Thoracic aorta (tissue), 2 donors: ENCODE measurements around the gene C20orf202. TPM values are rescaled to one million over a fixed set of nuclear protein-coding genes. Genes with fewer than 3 reads are reported as not detected.

Experiments used
- ATAC-seq: fragments of 150-250 bp; one replicate; pipeline ENCODE4 v1.8.0; 2017; ENCODE audit warnings: low read depth; ENCODE audit not compliant: insufficient number of reproducible peaks, low FRiP score
- DNase-seq: peaks from one replicate; pipeline ENCODE4 v3.0.0-alpha.2; 2020; ENCODE audit warnings: low spot score
- H3K27ac ChIP-seq, 2 donors: fragments of 200-600 bp; sonication (generic); 1 replicate in 1 of 2; 2 replicates in 1 of 2; pipeline ENCODE4 v1.5.1; 2016; ENCODE audit warnings: mild to moderate bottlenecking in 2 of 2, moderate library complexity in 2 of 2
- H3K27me3 ChIP-seq: fragments of 200-600 bp; sonication (generic); replicated peaks from 2 replicates; pipeline ENCODE4 v1.6.0; 2016; ENCODE audit warnings: mild to moderate bottlenecking; ENCODE audit not compliant: insufficient read depth
- H3K36me3 ChIP-seq: fragments of 200-600 bp; sonication (generic); one replicate; pipeline ENCODE4 v1.5.1; 2016
- H3K4me1 ChIP-seq, 2 donors: fragments of 200-600 bp; sonication (generic); 1 replicate in 1 of 2; 2 replicates in 1 of 2; pipeline versions ENCODE4 v1.5.1 to v1.6.0; 2016; ENCODE audit warnings: low read depth in 2 of 2, mild to moderate bottlenecking in 1 of 2; ENCODE audit not compliant: control insufficient read depth in 1 of 2
- H3K4me3 ChIP-seq: fragments of 200-600 bp; sonication (generic); 2 replicates; pipeline ENCODE4 v1.5.1; 2016; ENCODE audit warnings: mild to moderate bottlenecking
- H3K9me3 ChIP-seq: fragments of 200-600 bp; sonication (generic); 2 replicates; pipeline ENCODE4 v1.5.1; 2016
- total RNA-seq, 2 donors: library from RNA; depleted of rRNA; stranded (reverse); fragments of >200 nt; gene quantifications; one replicate each; pipeline versions ENCODE4 v1.1.0 to v1.2.3, GENCODE V29; 2016
- TF ChIP-seq, protein P1 (sequence below): fragments of 200-600 bp; sonication (generic); IDR thresholded peaks from one replicate; pipeline ENCODE4 v1.5.1; 2019; ENCODE audit warnings: antibody characterized with exemption

The C20orf202 gene
- total RNA-seq, 2 donors from 2014 or later, result 1.7 TPM; not detected in 1

DNA sequence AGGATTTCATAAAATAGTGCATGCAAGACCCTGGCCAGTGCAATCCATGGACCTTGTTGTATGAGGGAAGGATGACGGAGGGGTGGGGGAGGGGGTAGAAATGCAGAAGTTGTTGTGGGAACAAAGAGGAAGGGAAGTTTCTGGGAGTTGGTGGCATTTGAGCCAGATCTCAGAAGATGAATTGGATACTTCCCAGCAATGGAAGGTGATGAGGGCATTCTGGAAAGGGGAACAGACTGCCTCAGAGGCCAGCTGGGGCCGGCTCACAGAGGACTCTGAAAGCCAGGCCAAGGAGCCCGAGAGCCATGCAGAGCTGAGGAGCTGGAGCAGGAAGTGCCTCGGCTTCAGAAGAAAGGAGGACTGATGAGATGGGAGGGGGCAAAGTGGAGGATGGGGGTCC, 21.1 kb upstream of the C20orf202 start:
- Histone ChIP-seq H3K27me3 (no peaks in the 10 kb centered on the region), H3K4me1 (no peaks in the 10 kb centered on the region), H3K36me3 (no peaks in the 10 kb centered on the region), H3K4me3 (no peak overlapping the region), H3K9me3 (no peaks in the 10 kb centered on the region), H3K27ac (no peak overlapping the region)
- TF ChIP-seq, protein P1, sequence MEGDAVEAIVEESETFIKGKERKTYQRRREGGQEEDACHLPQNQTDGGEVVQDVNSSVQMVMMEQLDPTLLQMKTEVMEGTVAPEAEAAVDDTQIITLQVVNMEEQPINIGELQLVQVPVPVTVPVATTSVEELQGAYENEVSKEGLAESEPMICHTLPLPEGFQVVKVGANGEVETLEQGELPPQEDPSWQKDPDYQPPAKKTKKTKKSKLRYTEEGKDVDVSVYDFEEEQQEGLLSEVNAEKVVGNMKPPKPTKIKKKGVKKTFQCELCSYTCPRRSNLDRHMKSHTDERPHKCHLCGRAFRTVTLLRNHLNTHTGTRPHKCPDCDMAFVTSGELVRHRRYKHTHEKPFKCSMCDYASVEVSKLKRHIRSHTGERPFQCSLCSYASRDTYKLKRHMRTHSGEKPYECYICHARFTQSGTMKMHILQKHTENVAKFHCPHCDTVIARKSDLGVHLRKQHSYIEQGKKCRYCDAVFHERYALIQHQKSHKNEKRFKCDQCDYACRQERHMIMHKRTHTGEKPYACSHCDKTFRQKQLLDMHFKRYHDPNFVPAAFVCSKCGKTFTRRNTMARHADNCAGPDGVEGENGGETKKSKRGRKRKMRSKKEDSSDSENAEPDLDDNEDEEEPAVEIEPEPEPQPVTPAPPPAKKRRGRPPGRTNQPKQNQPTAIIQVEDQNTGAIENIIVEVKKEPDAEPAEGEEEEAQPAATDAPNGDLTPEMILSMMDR, result no peak
- no peak for DNase-seq
- ATAC-seq, result no peak

DNA sequence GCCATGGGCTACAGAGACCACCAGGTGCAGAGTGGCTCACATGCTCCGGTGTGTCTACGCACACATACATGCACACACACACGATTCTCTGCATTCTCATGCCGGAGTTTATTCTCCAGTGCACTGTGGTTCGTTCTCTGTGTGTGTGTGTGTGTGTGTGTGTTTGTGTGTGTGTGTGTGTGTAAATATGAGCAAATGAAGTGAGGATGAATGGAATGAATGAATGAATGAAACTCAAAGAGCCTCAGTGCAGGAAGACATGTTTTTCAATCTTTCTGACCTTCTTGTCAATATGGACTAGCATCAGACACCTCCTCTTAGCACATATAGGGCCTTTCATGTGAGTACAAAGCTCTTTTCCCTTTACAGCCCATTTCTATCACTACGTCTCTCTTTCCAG, 20.1 kb upstream of the C20orf202 start:
- Histone ChIP-seq H3K4me1 (no peaks in the 10 kb centered on the region), H3K9me3 (no peaks in the 10 kb centered on the region), H3K4me3 (no peak overlapping the region), H3K27ac (no peak overlapping the region), H3K36me3 (no peaks in the 10 kb centered on the region), H3K27me3 (no peaks in the 10 kb centered on the region)
- no peak for ATAC-seq
- TF ChIP-seq, protein P1, result no peak
- no peak for DNase-seq

DNA sequence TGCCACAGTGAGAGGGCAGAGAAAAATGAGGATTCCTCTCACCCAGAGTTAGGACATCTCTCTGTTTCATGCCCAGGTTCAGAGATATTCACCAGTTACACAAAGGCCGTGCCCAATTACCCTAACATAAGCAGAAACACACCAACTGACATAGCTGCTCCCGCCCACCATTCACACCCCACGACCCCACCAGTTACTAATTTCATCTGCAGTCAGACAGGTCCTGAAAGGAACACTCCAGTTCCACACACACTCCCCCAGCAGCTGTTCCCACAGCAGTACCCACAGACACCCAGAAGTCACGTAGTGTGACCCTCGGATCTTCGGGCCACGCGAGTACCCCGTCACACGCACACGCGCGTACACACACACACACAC, 19.0 kb upstream of the C20orf202 start:
- Histone ChIP-seq H3K4me3 (no peak overlapping the region), H3K27me3 (no peaks in the 10 kb centered on the region), H3K36me3 (no peaks in the 10 kb centered on the region), H3K27ac (no peak overlapping the region), H3K9me3 (no peaks in the 10 kb centered on the region), H3K4me1 (no peaks in the 10 kb centered on the region)
- DNase-seq (no peak), ATAC-seq (no peak)
- TF ChIP-seq, protein P1, result no peak

DNA sequence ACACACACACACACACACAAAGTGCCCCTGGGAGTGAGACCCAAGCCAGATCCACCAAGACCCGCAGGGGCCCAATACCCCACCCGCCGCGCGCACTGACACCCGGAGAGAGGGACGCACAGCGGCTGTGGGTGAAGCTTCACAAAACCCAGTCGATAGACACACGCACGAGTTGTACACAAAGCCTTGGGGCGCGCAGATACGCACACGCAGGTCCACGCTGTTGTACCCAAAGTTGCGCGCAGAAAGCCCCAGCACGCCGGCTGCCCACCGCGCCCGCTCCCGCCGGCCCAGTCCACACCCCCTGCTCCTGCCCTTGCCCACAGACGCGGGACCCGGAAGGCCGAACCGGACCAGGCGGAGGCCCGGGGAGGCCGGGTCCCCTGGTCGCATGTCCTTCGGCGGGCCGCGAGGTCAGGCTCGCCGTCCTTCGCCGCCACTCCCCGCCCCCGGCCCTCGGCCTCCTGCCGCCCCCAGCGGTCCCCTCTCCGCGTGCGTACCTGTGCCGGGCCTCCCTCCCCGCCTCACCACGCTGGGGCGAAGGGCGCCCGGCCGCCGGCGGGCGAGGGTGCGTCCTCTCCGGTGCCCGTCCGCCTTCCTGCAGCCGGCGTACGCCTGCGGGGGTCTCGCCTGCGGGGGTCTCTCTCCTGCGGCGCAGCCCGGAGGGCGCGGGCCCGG, 18.5 kb upstream of the C20orf202 start, which contains the start of gene TMEM74B:
TSS of gene TMEM74B (minus strand) at position 344 of the 678 bp plus-strand sequence. CDS start 1,180 bp downstream, outside the sequence.
- Histone ChIP-seq H3K27ac (no peak within 1 kb of the TSS), H3K27me3 (no peaks in the 10 kb centered on the region), H3K4me1 (no peaks in the 10 kb centered on the region), H3K4me3 (peak within 1 kb of the TSS; percentile 60), H3K9me3 (no peaks in the 10 kb centered on the region), H3K36me3 (no peaks in the 10 kb centered on the region)
- no peak for ATAC-seq
- DNase-seq, result no peak
- TF ChIP-seq, protein P1, result no peak

DNA sequence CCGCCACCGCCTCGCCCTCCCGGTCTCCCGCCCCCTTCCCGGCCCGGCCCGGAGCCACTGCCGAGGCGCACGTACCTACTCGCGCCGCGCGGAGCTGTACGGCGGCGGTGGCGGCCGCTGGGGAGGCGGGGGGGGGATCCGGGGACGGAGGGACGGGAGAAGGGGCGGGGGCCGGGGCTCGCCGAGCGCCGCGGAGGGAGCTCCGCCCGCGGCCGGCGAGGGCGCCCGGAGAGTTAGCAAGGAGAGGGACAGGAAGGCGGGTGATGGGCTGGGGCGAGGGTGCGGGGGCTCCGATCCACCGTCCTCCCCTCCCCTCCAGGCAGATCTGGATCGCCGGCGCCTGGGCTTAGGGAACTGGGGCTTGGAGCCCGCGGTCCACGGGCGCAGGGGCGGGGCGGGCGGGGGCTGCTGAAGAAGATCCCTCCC, 17.9 kb upstream of the C20orf202 start:
- H3K36me3 ChIP-seq, result no peaks in the 10 kb centered on the region
- no peaks in the 10 kb centered on the region for H3K27me3 ChIP-seq
- ATAC-seq (no peak), DNase-seq (no peak)
- H3K27ac ChIP-seq, result no peak overlapping the region
- H3K4me3 ChIP-seq, result peak overlapping the region; percentile 60
- H3K9me3 ChIP-seq, result no peaks in the 10 kb centered on the region
- H3K4me1 ChIP-seq, result no peaks in the 10 kb centered on the region
- TF ChIP-seq, protein P1, result no peak
